AG09309 (cell line): Measurements from ENCODE around the gene SF3B2.

ENCODE experiments used
- DNase-seq: peaks from one replicate; pipeline ENCODE4 v3.0.0-alpha.2; 2010; ENCODE audit warnings: low read depth
- H3K4me3 ChIP-seq: 2 replicates; pipeline ENCODE4 v1.5.1; 2011; ENCODE audit warnings: mild to moderate bottlenecking, low read depth, low read length, moderate library complexity; ENCODE audit not compliant: control insufficient read depth
- TF ChIP-seq, protein P1 (sequence below): IDR thresholded peaks from 2 replicates; pipeline ENCODE4 v1.5.1; 2011; ENCODE audit warnings: mild to moderate bottlenecking, low read depth, low read length, inconsistent platforms; ENCODE audit not compliant: insufficient read depth, control insufficient read depth; ENCODE audit errors: missing control alignments

Gene SF3B2

GRCh38 chr11:66118847-66119246 is 66.7 kb downstream of the SF3B2 start:
- no peak for DNase-seq
- H3K4me3 ChIP-seq = no peak overlapping the region
- TF ChIP-seq, protein P1, sequence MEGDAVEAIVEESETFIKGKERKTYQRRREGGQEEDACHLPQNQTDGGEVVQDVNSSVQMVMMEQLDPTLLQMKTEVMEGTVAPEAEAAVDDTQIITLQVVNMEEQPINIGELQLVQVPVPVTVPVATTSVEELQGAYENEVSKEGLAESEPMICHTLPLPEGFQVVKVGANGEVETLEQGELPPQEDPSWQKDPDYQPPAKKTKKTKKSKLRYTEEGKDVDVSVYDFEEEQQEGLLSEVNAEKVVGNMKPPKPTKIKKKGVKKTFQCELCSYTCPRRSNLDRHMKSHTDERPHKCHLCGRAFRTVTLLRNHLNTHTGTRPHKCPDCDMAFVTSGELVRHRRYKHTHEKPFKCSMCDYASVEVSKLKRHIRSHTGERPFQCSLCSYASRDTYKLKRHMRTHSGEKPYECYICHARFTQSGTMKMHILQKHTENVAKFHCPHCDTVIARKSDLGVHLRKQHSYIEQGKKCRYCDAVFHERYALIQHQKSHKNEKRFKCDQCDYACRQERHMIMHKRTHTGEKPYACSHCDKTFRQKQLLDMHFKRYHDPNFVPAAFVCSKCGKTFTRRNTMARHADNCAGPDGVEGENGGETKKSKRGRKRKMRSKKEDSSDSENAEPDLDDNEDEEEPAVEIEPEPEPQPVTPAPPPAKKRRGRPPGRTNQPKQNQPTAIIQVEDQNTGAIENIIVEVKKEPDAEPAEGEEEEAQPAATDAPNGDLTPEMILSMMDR = no peak
